GM11168 (cell line): ENCODE results near the gene SH2D1B.
"Not testable (repeated sequence)": the region's sequence is repeated elsewhere in the genome, so short reads cannot be mapped to it uniquely, and the experiment has no call there.

ENCODE experiments used
- in situ Hi-C: fragments of 300-500 bp; cut with MboI; formaldehyde crosslinking; loops from one replicate; pipeline ENCODE4 v1.12.0; 2022; ENCODE audit warnings: low sequenced_read_pairs; ENCODE audit not compliant: unreplicated experiment

The SH2D1B gene

DNA sequence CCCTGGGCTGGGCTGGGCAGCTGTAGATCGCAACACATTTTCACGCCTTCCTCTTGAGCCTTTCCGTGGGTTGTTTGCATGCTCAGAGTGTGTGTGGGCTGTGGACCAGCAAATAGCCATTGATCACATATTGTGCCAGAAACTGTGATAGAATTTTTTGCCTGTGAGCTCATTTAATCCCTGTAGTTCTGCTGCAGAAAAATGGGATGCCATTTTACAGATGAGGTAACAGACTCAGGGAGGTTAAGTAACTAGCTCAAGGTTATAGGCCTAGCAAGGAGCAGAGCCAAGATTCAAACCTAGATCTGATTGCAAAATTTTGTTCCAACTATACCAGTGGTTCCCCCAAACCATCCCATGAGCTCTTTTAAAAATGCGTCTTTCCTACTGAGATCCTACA, 45.8 kb downstream of the SH2D1B start:
- in situ Hi-C loops = no loop called here

DNA sequence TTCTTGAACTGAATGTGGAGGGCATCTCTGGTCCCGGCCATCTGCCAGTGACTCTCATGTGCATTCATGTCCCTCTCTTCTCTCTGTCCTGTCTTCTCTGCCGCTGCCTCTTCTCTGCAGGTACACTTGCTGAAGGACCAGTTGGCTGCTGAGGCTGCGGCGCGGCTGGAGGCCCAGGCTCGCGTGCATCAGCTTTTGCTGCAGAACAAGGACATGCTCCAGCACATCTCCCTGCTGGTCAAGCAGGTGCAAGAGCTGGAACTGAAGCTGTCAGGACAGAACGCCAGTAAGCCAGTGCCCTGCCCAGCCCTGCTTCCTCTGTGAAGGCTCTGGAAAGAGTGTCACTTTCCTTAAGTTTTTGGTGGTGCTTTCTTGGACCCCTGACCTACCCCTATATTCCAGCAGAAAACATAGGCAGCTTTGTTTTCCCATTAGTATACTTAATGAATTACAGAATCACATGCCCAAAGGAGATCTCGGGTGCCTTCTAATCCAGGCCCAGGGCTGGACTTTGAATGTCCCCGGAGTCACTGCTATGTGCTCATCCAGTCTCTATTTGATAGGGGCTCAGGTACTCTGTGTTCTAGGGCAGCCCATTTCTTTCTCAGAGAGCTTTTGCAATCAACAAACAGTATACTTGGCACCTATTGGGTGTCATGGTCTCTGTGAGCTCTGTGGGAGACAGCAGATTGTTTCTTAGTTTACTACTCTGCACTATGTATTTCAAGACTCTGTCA, 46.5 kb downstream of the SH2D1B start:
- in situ Hi-C loops = no loop called here

DNA sequence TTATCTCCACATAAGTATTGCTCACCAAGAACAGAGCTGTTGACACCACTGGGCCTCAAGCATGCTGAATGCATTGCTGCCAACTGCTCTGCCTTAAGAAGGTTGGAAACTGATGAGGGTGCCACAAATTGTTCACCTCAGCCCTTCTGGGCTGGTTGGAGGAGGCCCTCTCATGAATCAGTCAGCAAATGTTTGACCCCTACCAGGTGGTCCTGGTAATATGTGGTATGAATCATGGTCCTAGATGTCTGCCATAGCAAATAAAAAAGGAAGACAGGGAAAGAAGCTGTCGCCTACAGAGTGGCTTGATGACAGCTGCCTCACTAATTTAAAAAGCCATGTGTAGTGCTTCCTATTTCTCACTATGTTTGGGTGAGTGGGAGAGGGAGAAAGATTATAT, 47.4 kb downstream of the SH2D1B start:
- in situ Hi-C loops = no loop called here

DNA sequence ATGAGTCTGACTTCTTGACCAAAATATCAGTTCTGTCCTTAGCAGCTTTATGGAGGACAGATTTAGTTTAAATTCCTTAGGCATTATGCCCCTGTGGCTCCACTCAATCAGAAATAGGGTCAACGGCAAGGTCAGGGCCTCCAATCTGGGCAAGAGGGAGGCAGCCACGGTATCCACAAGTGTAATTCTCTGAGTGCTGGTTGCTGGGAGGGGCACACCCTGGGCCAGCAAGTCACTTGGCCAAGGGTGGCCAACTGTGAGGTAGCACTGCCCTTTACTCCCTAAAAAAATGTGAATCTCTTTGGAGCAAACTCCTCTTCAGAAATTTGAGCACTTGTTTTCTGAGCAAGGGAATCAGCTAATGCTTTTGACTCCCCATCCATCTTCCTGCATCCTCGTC, 48.1 kb downstream of the SH2D1B start:
- in situ Hi-C loops = no loop called here

DNA sequence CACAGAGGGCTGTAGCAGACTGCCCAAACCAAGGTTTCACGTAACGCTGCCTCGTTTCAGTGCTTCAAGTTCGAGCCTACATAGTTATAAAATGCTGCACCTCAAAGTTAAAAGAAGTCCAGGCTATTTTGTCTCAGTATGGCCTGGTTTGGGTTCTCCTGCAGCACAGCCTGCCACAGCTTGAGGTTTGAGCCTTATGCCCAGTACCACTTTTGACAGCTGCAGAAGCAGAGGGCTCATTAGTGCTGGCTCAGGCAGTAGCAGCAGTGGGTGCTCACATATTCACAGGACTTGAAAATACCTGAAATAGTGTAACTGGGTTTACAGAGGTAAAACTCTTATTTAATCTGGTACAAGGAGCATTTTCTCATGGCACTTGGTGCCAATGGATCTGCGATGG, 50.6 kb downstream of the SH2D1B start:
- in situ Hi-C loops = no loop called here

DNA sequence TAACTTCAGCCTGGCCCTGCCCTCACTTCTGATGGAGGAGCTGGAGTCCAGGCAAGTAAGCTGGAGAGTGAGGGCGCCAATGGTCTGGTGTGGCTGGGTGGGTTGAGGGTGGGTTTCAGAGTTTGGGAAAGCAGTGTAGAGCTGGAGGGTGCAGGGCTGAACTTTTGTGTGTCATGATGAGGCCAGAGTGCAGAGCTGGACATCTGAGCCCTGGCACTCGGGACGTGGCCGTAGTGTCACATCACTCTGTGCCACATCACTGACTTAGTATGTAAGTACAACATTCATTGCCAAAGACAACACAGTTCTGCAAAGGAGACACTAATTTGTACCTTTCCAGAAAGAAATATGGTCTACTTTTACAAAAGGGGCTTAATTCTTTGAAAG, 51.1 kb downstream of the SH2D1B start:
- in situ Hi-C loops = no loop called here

DNA sequence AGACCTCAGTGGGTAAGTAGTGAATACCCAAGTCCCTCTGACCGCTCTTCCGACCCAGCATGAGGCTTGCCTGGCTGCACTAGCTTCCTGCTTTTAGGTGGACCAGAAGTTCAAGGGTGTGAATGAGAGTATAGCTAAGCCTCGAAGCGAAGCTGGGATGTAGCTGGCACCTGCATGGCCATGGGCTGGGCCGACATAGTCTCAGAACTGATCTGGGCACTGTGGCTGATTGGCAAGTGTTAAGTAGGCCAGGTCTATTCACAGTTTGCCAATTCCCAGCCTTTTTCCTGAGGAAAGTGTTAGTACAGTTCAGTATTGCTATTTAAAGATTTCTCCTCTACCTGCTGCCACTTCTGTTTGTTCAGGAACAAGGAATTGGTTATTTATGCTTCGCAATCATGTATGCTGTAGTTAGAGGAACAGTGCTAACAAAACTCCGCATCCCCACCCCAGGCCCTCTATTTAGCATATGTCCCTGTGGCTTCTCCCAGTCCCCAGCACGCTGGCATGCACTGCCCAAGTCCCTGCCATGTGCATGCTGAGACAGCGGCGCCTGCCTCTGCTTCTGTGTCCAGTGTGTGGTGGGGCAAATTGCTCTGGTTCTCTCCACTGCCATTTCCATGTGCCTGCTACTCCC, 51.6 kb downstream of the SH2D1B start:
- in situ Hi-C loops = no loop called here

DNA sequence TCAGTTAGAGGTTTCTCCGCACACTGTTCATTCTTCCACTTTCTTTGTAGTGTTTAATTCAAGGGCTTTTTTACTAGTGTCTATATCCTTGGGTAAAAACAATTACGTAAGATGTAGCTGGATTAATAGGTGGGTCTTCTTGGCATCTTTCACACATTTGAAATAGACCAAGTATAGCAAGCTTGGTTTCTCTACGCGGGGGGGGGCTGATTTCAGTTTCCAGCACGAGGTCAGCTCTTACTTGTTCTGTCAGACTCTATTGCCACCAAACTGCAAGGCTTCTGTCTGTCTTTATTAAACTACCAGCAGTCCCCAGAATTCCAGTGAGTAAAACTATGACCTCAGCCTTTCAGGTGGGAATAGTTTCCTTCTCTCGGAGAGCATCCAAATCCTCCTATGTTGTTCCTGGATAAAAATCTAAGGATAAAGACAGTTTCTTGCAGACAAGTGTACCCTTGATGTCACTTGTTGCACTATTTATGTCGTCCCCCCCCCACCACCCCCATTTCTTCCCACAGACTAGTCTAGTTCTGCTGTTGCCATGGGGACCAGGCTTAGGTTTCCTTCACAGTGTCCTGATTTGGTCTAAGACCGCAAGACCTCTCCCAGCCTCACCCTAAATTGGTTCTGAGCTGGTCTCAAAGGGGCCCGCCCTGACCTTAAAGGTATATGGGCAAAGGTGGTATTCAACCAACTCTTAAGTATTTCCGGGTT, 52.3 kb downstream of the SH2D1B start:
- in situ Hi-C loops = no loop called here

DNA sequence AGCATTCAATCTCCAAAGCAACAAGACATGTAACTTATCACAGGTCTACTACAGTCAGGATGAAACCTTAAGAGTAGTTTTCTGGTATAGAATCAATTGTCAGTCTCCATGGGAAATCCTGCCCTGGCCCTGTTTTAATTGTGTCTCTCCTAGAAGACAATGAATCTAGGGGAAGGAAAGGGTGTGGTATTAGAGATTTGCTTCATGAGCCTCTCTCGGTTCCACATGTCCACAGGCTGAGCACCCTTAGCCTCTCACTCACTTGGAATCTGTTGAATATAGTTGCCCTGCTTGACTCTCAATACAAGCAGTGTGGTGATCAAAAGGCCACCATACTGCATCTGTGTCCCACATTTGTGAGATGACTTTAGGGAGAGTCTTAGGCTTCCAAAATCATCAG, 53.0 kb downstream of the SH2D1B start:
- in situ Hi-C loops = no loop called here

DNA sequence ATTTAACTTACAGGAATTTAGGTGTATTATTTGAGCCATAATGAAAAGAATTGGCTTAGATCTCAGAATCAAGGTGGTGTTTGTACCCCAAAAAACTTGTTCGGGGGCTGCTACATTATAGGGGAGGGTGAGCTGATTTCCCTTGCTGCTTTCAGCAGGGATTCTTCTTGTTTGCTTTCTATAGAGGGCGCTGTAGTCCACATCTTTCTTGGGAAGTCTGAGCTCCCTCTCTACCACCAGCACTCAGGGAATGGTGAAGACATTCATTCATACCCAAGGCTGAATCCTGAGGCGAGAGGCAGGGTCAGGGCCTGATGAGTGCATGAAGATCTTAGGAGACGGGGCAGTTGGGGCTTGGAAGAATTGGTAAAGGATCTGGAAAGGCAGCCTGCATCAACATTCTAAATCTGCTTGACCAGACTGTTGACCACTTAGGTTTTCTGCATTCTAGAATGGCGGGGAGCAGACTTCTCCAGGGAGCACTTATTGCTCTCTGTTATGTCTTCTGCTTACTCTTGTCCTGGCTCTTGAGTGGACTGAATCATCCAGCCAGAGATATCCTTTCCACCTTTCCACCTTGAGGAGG, 54.2 kb downstream of the SH2D1B start:
- in situ Hi-C loops = no loop called here

DNA sequence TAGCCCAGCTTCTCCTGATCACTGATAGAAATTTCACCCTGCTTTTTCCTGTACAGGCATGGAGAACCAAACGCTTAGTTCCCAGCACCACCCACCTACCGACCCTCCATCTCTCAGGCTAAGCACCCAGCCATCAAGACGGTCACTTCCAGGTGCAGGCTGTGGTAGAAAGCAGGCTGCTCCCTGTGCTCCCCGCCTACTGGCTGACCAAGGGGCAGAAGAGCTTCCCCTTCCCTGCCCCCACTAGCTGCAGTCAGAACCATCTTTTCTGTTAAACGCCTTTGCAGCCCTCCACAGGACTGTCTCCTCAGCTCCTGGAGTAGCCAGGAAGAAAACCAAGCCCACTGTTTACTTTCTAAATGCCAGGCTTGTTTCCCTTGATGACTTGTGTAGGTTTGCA, 58.2 kb downstream of the SH2D1B start:
- in situ Hi-C loops = no loop called here

DNA sequence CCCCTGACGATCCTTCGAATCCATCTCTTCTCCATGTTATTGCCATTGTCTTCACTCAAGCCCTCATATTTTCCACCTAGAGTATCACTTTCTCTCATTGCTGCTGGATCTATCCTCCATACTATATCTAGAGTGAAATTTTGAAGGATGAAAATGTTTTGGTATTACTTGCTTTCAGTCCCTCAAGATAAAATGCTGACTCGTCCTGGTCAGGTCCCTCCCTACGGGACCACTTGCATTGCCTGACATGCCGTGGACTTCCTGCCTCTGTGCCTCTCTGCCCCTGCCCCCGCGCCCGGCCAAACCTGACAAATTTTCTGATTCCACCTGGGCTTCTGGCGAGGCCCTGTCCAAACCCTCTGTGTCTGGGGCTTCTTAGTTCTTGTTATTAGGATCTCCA, 58.9 kb downstream of the SH2D1B start:
- in situ Hi-C loops = no loop called here

DNA sequence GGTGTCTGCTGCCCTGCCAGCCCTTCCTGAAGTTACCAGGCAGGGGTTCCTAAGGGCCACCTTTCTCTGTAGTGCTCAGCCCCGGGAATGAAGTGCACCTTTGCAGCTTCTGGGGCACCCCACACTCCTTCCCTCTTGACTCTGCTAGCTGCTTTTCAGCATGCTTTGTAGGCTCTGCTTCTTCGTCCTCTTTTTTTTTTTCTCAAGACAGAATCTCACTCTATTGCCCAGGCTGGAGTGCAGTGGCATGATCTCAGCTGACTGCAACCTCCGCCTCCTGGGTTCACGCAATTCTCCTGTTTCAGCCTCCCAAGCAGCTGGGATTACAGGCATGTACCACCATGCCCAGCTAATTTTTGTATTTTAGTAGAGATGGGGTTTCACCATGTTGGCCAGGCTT, 60.1 kb downstream of the SH2D1B start:
- in situ Hi-C loops = not testable (repeated sequence)

DNA sequence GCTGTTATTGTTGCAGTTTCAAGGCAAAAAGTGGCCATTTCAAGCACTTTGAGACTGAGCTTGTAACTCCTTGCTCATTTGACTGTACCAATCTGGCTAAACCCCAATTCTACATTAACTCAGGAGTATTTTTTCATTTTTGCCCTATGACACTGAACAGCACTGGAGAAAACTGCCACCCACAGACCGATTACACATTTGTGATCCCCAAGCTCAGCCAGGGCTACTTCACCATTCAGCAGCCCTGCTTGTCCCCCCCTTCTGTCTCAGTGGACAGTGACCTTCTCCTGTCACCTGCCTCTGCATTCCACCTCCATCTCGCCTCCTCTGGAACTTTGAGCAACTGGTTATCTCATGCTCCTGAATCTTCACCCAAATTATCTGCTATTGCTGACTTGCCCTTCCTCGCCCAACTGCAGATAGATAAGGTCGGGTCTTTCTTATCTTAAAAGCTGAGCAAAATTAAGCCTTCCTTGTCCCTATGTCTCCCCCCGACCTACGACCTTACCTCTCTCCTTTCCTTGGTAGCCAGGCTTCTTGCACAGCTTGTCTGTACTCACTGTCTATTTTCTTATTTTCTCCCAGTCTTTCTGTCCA, 60.6 kb downstream of the SH2D1B start:
- in situ Hi-C loops = no loop called here

DNA sequence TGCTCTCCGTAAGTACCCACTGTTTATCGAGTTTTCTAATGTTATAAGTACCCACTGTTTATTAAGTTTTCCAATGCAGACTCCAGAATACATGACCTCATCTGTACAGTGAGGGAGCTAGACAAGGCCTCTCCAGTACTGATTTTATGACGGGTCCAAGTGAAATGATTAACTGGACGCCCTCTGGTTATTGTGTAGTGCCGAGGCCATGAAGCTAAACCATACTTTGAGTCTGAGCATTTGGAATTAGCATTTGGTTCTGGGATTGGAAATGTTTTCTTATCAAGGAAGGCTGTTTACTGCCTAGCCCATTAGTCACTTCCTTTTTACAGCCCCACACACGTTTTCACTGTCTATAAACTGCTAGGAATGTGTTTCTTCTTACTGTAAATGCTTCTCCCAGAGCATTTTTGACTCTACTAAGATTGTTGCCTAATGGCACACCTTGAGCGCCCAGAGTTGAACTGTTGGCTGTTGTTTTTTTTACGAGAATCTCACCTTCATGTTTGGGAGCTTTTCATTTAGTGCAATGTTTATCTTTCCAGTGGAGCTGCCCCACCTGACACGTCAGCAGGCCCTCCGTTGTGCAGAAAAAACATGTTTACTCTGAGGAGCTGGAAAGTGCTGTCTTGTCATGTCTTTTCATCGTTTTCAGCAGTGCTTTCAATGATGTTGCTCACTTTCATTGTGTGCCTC, 62.2 kb downstream of the SH2D1B start:
- in situ Hi-C loops = no loop called here

DNA sequence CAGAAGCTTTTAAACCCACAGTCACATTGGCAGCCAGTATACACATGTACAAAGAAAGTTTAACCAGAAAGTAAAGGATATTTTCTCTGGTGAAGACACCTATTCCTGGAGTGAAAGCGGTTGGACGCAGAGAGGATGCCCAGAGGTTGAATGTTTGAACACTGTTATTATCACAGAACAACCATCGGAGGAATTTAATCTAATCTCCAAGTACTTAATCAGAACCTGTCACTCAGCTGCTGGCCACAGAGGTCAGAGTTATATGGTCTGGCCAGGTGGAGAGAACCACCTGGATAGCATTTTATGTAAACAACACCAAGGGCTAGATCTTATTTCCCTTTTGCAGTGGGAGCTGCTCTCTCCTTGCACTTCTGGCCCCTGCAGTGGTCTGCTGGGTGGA, 64.7 kb downstream of the SH2D1B start:
- in situ Hi-C loops = no loop called here
